22Rv1 (cell line): Measurements from ENCODE around the gene ZC3H14.

ENCODE experiments used
- ZFX ChIP-seq: fragments of 450-650 bp; IDR thresholded peaks from 2 replicates; pipeline ENCODE4 v1.6.1; 2017; ENCODE audit warnings: antibody characterized with exemption, borderline replicate concordance
- TF ChIP-seq, protein P1 (sequence below): fragments of 450-650 bp; IDR thresholded peaks from 2 replicates; pipeline ENCODE4 v1.5.1; 2017; ENCODE audit warnings: mild to moderate bottlenecking

DNA sequence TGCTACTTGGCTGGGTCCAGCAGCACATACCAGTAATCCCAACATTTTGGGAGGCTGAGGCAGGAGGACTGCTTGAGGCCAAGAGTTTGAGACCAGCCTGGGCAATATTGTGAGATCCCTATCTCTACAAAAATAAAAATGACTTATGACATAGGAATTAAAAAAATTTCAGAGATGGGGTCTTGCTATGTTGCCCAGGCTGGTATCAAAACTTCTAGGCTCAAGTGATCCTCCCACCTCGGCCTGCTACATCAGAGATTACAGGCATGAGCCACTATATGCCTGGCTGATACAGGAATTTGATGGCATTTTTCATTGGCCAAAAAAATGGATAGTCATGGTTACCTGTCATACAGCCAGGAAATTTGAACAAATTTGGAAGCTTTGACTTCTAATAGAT lies 54.6 kb downstream of the ZC3H14 start:
- TF ChIP-seq, protein P1, sequence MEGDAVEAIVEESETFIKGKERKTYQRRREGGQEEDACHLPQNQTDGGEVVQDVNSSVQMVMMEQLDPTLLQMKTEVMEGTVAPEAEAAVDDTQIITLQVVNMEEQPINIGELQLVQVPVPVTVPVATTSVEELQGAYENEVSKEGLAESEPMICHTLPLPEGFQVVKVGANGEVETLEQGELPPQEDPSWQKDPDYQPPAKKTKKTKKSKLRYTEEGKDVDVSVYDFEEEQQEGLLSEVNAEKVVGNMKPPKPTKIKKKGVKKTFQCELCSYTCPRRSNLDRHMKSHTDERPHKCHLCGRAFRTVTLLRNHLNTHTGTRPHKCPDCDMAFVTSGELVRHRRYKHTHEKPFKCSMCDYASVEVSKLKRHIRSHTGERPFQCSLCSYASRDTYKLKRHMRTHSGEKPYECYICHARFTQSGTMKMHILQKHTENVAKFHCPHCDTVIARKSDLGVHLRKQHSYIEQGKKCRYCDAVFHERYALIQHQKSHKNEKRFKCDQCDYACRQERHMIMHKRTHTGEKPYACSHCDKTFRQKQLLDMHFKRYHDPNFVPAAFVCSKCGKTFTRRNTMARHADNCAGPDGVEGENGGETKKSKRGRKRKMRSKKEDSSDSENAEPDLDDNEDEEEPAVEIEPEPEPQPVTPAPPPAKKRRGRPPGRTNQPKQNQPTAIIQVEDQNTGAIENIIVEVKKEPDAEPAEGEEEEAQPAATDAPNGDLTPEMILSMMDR: no peak
- TF ChIP-seq ZFX: no peak
